Endothelial cell (in vitro differentiated cells): ENCODE data around the gene AZIN2. TPM values are rescaled to one million over a fixed set of nuclear protein-coding genes. Genes with fewer than 3 reads are reported as not detected.

Experiments used
- DNase-seq: peaks from one replicate; pipeline ENCODE4 v3.0.0; 2021; ENCODE audit warnings: low spot score
- H3K27ac Mint-ChIP-seq: one replicate; pipeline ENCODE4 v1.8.0; 2021; ENCODE audit warnings: mixed read lengths, inconsistent platforms; ENCODE audit not compliant: unreplicated experiment
- H3K27me3 Mint-ChIP-seq: one replicate; pipeline ENCODE4 v1.8.0; 2021; ENCODE audit warnings: mild to moderate bottlenecking, moderate library complexity, mixed read lengths, inconsistent platforms; ENCODE audit not compliant: unreplicated experiment
- H3K36me3 Mint-ChIP-seq: one replicate; pipeline ENCODE4 v1.8.0; 2021; ENCODE audit warnings: mild to moderate bottlenecking, low read depth, mixed read lengths, inconsistent platforms; ENCODE audit not compliant: unreplicated experiment
- H3K4me1 Mint-ChIP-seq: one replicate; pipeline ENCODE4 v1.8.0; 2021; ENCODE audit warnings: mild to moderate bottlenecking, mixed read lengths, inconsistent platforms; ENCODE audit not compliant: unreplicated experiment
- H3K4me3 Mint-ChIP-seq: one replicate; pipeline ENCODE4 v1.8.0; 2021; ENCODE audit warnings: mild to moderate bottlenecking, mixed read lengths, inconsistent platforms; ENCODE audit not compliant: unreplicated experiment
- H3K9me3 Mint-ChIP-seq: one replicate; pipeline ENCODE4 v1.8.0; 2021; ENCODE audit warnings: mixed read lengths, inconsistent platforms; ENCODE audit not compliant: unreplicated experiment
- total RNA-seq: library from RNA; stranded (reverse); fragmentation: NEBNext Ultra II Directional; extraction: Animal tissue kit (Norgen Biotek cat#: 25700); gene quantifications from one replicate; pipeline ENCODE4 v1.2.1, GENCODE V29; 2021; ENCODE audit not compliant: unreplicated experiment
- TF ChIP-seq, protein P1 (sequence below): fragments of 200-600 bp; sonication (generic); IDR thresholded peaks from one replicate; pipeline ENCODE4 v1.5.0; 2021; ENCODE audit warnings: antibody characterized with exemption; ENCODE audit not compliant: unreplicated experiment

AZIN2 gene
- total RNA-seq, 1 donor from 2014 or later, result 1.4 TPM

DNA sequence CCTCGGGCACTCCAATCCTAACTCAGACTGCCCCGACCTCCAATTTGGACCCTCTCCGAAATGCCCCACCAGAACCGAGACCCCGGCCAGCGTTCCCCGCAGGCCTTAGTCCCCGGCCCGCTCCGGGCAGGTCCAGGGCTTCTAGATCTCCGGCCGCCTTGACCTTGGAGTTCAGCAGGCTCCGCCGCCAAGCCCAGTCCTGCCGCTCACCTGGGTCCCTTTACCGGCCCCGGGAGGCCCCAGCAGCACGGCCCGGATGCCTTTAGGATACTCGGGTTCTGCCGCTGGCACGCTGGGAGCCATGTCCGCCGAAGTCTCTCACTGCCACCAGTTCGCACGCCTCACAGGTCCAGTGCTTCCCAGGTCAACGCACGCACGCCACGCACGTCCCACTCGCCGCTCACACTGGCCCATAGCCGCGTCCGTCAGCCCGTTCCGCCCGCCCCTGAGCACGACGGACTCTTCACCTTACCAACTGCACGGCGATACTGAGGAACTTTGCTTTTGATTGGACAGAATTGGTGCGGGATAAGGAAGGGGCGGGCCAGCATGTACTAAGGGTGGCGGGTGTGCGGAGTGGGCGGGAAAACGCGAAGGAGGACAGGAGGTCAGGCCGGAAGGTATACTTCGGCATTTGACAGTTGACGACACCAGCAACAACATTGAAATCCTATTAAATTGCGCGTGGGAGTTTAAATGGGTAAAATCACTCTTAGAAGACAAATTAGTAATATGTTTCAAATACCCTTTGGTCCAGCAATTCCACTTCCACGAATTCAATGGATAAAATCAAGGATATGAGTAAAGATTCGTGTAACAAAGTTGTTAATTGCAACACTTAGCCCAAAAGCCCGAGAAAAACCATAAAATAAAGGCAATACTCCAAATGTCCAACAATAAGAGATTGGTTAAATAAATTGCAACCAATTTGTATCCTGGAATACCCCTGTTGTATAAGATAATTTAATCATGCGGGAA lies 44.1 kb upstream of the AZIN2 start, which contains the start of gene AK2:
Gene AK2 (minus strand): TSS at position 358 of the 978 bp plus-strand sequence. CDS start 55 bp downstream, at position 303.
- H3K36me3 Mint-ChIP-seq, result no peaks in the 10 kb centered on the region
- H3K4me3 Mint-ChIP-seq, result peak within 1 kb of the TSS; percentile 96
- H3K27me3 Mint-ChIP-seq, result peaks cover 5% of the 10 kb centered on the region
- H3K4me1 Mint-ChIP-seq, result peaks cover 11% of the 10 kb centered on the region
- no peaks in the 10 kb centered on the region for H3K9me3 Mint-ChIP-seq
- H3K27ac Mint-ChIP-seq, result peak within 1 kb of the TSS; percentile 8
- TF ChIP-seq, protein P1, sequence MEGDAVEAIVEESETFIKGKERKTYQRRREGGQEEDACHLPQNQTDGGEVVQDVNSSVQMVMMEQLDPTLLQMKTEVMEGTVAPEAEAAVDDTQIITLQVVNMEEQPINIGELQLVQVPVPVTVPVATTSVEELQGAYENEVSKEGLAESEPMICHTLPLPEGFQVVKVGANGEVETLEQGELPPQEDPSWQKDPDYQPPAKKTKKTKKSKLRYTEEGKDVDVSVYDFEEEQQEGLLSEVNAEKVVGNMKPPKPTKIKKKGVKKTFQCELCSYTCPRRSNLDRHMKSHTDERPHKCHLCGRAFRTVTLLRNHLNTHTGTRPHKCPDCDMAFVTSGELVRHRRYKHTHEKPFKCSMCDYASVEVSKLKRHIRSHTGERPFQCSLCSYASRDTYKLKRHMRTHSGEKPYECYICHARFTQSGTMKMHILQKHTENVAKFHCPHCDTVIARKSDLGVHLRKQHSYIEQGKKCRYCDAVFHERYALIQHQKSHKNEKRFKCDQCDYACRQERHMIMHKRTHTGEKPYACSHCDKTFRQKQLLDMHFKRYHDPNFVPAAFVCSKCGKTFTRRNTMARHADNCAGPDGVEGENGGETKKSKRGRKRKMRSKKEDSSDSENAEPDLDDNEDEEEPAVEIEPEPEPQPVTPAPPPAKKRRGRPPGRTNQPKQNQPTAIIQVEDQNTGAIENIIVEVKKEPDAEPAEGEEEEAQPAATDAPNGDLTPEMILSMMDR, result no peak
- DNase-seq, result peak; percentile 92

DNA sequence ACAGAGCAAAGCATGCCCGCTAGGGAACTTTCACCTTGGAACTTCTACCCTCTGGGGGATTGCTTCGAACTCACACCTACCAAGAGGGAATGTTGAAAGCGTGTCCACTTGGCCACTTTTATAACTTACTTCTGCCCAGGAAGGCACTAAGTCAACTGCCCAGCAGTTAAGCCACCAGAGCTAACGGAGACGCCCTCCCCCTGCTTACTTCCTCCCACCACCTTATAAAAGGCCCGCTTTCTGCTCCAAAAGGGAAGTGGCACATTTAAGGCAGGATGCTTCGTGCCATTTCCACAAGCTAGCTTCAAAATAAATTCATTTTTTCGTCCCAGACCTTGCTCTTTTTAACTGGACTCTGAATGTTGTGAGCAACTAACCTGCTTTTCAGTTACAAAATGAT lies 41.1 kb upstream of the AZIN2 start:
- Mint-ChIP-seq H3K27ac (no peak overlapping the region), H3K4me3 (no peak overlapping the region), H3K4me1 (peaks cover 11% of the 10 kb centered on the region), H3K36me3 (no peaks in the 10 kb centered on the region), H3K9me3 (no peaks in the 10 kb centered on the region), H3K27me3 (peaks cover 5% of the 10 kb centered on the region)
- TF ChIP-seq, protein P1, result no peak
- DNase-seq, result no peak

DNA sequence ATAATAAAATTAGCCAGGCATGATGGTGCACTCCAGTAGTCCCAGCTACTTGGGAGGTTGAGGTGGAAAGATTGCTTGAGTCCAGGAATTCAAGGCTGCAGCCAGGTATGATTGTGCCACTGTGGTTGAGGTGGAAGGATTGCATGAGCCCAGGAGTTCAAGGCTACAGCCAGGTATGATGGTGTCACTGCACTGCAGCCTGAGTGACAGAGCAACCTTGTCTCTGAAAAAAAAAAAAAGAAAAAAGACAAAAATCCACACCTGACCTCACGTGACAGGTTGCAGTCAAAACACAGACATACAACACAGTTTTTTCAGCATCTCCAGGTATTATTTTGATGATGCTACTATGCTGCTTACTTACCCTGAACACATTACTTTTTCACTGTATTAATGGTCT lies 39.9 kb upstream of the AZIN2 start:
- Mint-ChIP-seq H3K27ac (no peak overlapping the region), H3K9me3 (no peaks in the 10 kb centered on the region), H3K27me3 (peaks cover 6% of the 10 kb centered on the region), H3K4me3 (no peak overlapping the region), H3K36me3 (no peaks in the 10 kb centered on the region), H3K4me1 (peaks cover 9% of the 10 kb centered on the region)
- no peak for DNase-seq
- TF ChIP-seq, protein P1, result no peak

DNA sequence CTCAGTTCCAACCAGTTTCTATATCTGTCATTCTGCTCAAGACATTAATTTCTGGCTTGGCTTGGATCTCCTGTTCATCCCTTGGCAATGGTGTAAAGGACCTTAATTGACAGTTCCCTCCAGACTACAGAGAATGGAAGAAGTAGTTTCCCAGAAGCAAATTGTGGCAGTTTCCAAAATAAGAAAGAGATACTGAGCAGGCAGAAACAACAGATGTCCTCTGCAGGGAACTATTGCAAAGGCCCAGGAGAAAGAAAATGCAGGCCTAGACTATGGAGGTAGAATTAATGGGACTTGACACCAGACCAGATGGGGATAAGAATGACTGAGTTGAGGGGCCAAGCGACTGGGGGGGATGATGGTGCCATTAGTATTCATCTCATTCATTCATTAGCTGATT lies 38.1 kb upstream of the AZIN2 start:
- Mint-ChIP-seq H3K4me3 (no peak overlapping the region), H3K36me3 (no peaks in the 10 kb centered on the region), H3K27me3 (peaks cover 2% of the 10 kb centered on the region), H3K4me1 (peaks cover 6% of the 10 kb centered on the region), H3K9me3 (no peaks in the 10 kb centered on the region), H3K27ac (no peak overlapping the region)
- no peak for DNase-seq
- TF ChIP-seq, protein P1, result no peak
